HG02798 (cell line): Measurements from ENCODE around the gene PARD3.
"Not testable (repeated sequence)": the region's sequence is repeated elsewhere in the genome, so short reads cannot be mapped to it uniquely, and the experiment has no call there.

Source experiments
- ATAC-seq: cut with Tn5 transposase; IDR thresholded peaks from one replicate; pipeline ENCODE4 v1.9.1; 2021; ENCODE audit warnings: mild to moderate bottlenecking; ENCODE audit not compliant: unreplicated experiment, poor library complexity

Gene PARD3

DNA sequence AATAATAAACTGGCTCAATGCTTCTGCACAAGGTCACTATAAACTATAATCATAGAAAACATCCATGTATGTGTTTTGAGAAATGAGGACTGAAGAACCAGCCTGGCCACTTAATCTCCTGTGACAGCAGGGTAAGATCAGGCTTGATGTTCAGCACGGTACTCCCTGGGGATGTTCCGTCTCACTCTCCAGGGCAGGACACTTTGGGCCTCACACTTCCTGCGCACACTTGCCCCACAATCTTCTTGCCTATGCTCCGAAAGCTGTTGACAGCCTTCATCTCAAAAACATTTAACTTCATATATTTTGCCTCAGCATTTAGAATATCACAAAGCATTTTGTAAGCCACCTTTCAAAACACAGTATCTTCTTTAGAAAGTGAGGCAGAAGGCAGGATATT is 92.7 kb downstream of the PARD3 start:
- no peak for ATAC-seq

- no peak for ATAC-seq
Observed at GRCh38 chr10:34721208-34721840, 93.8 kb downstream of the PARD3 start.

GRCh38 chr10:34719746-34720145 is 95.3 kb downstream of the PARD3 start:
- ATAC-seq, result no peak

DNA sequence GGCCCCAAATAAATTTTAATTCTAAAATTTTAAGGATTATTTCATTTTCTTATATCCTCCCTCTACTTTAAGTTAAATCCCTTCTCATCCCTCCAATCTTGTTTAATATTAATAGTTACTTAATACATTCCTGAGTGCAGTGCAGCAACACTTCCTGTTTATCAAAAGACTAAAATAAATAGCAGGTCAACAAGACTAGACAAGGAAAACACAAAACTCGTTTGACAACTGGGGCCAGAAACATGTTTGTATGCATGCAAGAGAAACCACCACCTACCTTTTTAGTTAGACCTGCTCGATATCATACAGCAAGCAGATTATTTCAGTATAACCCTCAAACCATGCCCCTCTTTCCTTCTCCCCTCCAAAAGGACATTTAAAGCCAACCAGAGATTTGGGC is 95.8 kb downstream of the PARD3 start:
- no peak for ATAC-seq

GRCh38 chr10:34717429-34717828 is 97.7 kb downstream of the PARD3 start:
- no peak for ATAC-seq

DNA sequence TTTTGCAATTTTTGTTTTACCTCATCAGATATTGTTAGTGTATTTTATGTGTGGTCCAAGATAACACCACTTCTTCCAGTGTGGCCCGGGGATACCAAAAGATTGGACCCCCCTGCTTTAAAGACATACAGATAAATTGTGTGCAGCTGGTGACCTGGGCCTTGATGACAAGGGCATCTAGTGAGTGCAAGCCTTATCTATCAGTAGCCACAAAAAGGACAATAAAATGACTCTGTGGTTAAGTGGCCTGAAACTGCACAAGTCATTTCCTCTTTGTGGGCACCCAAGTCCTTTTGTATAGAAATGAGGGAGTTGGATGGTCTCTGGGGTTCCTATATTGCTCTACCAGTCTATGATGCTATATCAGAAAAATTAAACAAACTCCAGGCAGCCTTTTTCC is 98.1 kb downstream of the PARD3 start:
- ATAC-seq, result peak; percentile 61

GRCh38 chr10:34716234-34716633 is 98.9 kb downstream of the PARD3 start:
- ATAC-seq, result no peak

DNA sequence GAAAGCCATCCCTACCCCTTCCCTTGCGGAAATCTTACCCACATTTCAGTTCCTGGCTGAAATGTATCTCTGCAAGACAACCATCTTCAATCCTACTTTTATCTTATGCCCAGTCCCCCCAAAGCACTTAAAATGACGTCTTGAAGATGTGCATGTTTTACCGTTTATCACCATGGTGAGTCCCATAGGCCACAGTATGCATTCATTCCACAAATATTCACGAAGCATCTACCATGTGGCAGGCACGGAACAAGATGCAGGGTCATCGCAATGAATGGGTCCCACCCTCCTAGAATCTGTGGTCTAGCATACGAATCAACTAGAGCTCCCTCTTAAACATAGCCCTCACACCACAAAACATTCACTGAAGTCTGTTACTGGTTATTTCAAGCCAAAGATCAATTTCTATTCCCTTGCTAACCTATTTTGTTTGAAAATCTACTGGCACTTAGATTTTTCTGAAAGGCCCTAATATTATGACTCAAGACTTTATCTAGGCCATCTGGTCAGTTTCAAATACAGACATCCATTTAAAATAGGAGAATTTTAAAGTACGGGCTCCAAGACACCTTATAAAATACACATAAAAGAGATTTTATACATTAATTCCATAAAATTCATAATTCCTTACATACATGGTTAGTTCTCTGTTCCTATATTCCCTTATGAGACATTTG is 99.4 kb downstream of the PARD3 start:
- ATAC-seq, result no peak

GRCh38 chr10:34713875-34714274 is 101.2 kb downstream of the PARD3 start:
- ATAC-seq, result no peak

DNA sequence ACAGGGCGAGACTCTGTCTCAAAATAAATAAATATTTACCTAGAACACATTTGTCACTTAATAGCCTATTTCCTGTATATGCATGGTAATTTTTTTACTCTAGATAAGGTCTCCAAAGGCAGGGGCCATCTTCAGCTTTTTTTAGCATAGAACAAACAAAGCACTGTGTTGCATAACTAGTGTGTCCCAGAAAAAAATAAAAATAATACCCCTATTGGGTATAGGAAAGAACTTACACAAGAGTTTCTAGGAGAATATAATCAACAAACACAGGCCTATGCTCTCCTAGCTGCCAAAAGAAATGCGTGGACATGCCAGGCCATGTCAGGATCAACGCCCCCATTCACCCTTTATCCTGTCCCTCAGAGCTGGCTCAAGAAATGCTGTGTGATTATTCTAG is 103.6 kb downstream of the PARD3 start:
- no peak for ATAC-seq

DNA sequence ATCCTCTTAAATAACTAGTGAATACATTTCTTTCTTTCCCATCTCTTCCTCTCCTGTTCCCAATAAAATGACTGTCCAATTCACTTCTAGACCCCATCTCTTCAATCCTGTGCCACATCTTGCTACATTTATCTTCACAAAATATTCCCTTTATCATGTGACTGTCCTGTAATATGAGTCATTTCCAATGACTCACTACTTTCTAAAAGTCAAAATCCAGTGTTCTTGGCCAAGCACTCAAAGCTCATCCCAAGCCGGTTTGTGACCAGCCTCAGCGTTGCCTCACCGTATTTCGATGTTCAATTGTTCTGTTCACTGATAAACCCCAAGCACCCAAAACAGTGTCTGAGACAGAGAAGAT is 104.7 kb downstream of the PARD3 start:
- no peak for ATAC-seq

DNA sequence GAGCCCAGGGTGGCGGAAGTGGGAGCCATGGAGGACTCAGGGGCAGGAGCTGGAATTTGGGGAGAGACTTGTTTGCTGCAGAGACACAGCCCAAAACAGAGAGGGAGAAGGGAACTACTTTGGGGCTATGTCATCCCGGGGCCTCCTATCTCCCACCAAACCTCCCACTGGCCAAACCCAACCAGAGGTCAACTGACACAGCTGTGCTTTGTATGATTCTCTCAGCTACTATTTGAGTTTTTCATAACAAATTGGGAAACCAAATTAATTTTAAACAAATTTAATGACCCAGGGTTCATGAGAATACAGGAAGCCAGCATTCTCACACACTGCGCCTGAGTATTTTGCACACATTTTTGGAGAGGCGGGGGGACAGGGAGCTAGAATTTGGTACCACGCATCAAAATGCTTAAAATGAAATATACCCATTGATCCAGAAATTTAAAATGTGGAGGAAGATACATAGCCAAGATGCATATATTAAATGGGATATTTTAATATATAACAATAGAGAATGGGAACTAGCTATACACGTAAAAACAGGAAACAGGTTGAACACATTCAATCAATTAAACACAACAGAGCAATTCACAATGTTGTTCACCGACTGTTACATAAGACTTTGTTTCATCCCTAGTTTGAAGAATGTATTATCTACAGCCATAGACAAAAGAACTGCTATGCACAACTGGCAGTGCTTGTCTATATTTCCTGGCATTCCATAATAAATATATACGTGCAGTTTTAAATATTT is 105.3 kb downstream of the PARD3 start:
- ATAC-seq, result no peak

DNA sequence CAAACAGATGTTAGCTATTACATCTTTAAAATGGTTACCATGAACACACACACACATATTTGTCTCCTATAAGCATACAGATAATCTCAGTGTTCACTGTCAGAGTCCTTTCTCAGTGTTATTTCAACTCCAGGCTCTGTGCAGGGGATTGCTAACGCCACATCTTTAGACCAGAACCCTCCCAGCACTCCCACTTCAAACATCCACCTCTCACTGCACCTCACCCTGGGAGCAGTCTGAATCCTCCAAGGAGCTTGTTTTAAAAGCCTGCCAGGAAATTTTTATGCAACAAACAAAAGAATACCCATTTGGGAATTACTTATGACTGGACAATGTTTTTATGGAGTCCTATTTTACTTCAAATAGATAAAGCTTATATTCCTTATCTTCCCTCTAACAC is 107.4 kb downstream of the PARD3 start:
- no peak for ATAC-seq

GRCh38 chr10:34706992-34707391 is 108.1 kb downstream of the PARD3 start:
- ATAC-seq, result not testable (repeated sequence)

GRCh38 chr10:34706147-34706546 is 108.9 kb downstream of the PARD3 start:
- ATAC-seq, result no peak

DNA sequence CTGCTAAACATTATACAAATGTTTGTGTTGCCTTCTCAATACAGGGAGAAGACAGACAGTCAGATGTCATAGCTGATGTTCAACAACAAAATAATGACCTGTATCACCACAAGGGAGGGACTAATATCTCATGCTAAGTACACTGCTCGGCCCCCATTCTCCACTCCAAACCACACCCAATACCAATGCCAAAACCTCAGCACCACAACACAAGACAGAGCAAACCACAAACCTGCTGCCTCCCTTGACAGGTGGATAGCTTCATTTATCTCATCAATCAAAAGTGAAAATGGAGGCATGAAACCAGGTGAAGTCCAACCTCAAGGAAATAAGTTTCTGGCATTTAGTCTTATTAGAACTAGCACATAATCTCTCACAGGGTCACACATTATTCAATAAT is 109.5 kb downstream of the PARD3 start:
- ATAC-seq, result peak; percentile 45

DNA sequence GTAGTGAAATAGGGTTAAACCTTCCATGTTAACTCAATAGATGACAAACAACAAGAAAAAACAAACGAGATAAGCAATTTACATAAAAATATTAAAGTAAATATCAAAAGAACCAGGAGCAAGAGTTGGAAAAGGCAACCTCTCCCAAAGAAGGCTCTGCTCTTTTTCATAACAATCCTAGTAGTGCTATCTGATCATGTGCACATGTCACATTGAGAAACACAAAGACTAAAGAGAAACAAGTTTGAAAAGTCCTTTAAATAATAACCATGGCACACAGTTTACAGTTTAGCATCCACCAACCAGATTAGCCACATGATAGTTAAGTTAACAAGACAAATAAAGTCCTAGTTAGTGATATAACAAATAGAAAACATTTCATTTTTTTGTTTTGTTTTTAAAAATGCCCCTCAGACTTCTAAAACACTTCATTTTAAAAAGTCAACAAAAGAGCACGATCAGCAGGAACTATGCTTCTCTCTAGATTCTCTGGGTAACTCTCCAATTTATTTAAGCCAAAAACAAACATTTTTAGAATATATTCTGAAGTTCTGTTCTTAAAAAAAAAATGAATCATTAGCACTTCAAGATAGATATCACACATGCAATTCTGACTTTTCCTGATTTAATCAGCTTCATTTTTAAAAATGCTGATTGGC is 110.4 kb downstream of the PARD3 start:
- ATAC-seq, result no peak

DNA sequence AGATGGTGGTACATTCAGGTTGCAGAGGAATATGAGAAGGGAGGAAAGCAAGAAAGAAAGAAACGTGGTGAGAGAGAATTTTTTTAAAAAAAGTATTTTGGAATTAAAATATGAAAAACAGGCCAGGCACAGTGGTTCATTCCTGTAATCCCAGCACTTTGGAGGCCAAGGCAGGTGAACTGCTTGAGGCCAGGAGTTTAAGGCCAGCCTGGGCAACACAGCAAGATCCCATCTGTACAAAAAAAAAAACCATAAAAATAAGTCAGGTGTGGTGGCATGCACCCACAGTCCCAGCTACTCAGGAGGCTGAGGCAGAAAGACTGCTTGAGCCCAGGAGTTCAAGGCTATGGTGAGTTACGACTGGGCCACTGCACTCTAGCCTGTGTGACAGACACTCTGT is 112.1 kb downstream of the PARD3 start:
- no peak for ATAC-seq

GRCh38 chr10:34702093-34702937 is 112.8 kb downstream of the PARD3 start:
- no peak for ATAC-seq

- no peak for ATAC-seq
Observed at GRCh38 chr10:34701194-34701593, 113.9 kb downstream of the PARD3 start.
